Neural crest cell (in vitro differentiated cells): ENCODE results near the gene FABP2. TPM values are rescaled to one million over a fixed set of nuclear protein-coding genes. Genes with fewer than 3 reads are reported as not detected.
"Not testable (repeated sequence)": the region's sequence is repeated elsewhere in the genome, so short reads cannot be mapped to it uniquely, and the experiment has no call there.

Experiments used
- DNase-seq: peaks from one replicate; pipeline ENCODE4 v3.0.0; 2021; ENCODE audit warnings: low read depth, mixed read lengths, low spot score
- H3K27ac Mint-ChIP-seq: one replicate; pipeline ENCODE4 v1.8.0; 2021; ENCODE audit warnings: mild to moderate bottlenecking, mixed read lengths; ENCODE audit not compliant: unreplicated experiment
- H3K27me3 Mint-ChIP-seq: 2 replicates; pipeline ENCODE4 v1.8.0; 2021; ENCODE audit warnings: low read depth, mild to moderate bottlenecking, mixed read lengths
- H3K36me3 Mint-ChIP-seq: 2 replicates; pipeline ENCODE4 v1.8.0; 2021; ENCODE audit warnings: low read depth, mild to moderate bottlenecking, mixed read lengths
- H3K4me1 Mint-ChIP-seq: 2 replicates; pipeline ENCODE4 v1.8.0; 2021; ENCODE audit warnings: mixed read lengths
- H3K4me3 Mint-ChIP-seq: one replicate; pipeline ENCODE4 v1.8.0; 2021; ENCODE audit warnings: mild to moderate bottlenecking, mixed read lengths
- H3K9me3 Mint-ChIP-seq: 2 replicates; pipeline ENCODE4 v1.8.0; 2021; ENCODE audit warnings: mixed read lengths
- long read RNA-seq: library from polyadenylated mRNA; unstranded; transcript quantifications from one replicate; pipeline ENCODE4 v2.0.0, GENCODE V29; 2020
- total RNA-seq: library from RNA; stranded (reverse); gene quantifications from 2 replicates; pipeline ENCODE4 v1.2.1, GENCODE V29; 2021
- TF ChIP-seq, protein P1 (sequence below): fragments of 200-600 bp; sonication (generic); conservative IDR thresholded peaks from 2 replicates; pipeline ENCODE4 v1.5.0; 2021; ENCODE audit warnings: antibody characterized with exemption, mild to moderate bottlenecking

FABP2 gene
- not detected in 2 replicates for total RNA-seq
- long read RNA-seq, result 0 reads

- TF ChIP-seq, protein P1, sequence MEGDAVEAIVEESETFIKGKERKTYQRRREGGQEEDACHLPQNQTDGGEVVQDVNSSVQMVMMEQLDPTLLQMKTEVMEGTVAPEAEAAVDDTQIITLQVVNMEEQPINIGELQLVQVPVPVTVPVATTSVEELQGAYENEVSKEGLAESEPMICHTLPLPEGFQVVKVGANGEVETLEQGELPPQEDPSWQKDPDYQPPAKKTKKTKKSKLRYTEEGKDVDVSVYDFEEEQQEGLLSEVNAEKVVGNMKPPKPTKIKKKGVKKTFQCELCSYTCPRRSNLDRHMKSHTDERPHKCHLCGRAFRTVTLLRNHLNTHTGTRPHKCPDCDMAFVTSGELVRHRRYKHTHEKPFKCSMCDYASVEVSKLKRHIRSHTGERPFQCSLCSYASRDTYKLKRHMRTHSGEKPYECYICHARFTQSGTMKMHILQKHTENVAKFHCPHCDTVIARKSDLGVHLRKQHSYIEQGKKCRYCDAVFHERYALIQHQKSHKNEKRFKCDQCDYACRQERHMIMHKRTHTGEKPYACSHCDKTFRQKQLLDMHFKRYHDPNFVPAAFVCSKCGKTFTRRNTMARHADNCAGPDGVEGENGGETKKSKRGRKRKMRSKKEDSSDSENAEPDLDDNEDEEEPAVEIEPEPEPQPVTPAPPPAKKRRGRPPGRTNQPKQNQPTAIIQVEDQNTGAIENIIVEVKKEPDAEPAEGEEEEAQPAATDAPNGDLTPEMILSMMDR, result no peak
- no peak within 1 kb of the TSS for H3K4me3 Mint-ChIP-seq
- no peak for DNase-seq
- H3K27me3 Mint-ChIP-seq, result peaks cover 19% of the 10 kb centered on the region
- H3K9me3 Mint-ChIP-seq, result no peaks in the 10 kb centered on the region
- no peak within 1 kb of the TSS for H3K27ac Mint-ChIP-seq
- no peaks in the 10 kb centered on the region for H3K36me3 Mint-ChIP-seq
- H3K4me1 Mint-ChIP-seq, result no peaks in the 10 kb centered on the region
Measured at GRCh38 chr4:119321921-119322687, at the start of gene FABP2. Gene FABP2 (minus strand): TSS chr4:119322138. CDS start chr4:119322102, 36 bp downstream.

- not testable (repeated sequence) for H3K27me3 Mint-ChIP-seq, H3K36me3 Mint-ChIP-seq, H3K4me1 Mint-ChIP-seq, DNase-seq, H3K27ac Mint-ChIP-seq, H3K9me3 Mint-ChIP-seq, H3K4me3 Mint-ChIP-seq
Measured at GRCh38 chr4:119370951-119371683, 49.2 kb upstream of the FABP2 start.

DNA sequence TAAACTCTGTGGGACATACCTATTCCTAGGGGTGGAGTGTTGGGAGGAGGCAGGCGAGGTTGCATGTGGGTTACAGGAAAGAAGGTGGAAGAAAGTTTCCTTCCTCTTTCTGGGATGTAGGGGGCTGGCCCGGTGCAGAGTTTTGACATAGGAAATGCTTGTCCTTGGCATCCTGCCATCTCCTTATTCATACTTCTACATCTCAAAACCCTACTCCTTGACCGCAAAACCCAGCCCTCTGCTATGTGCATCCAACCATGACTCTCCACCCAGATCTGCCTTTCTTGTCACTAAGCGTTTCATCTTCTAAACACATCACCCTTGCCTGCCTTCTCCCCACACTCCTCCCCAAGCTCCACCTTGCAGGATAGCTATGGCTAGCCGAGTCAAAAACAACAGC, 48.5 kb upstream of the FABP2 start:
- H3K36me3 Mint-ChIP-seq, H3K27me3 Mint-ChIP-seq, H3K27ac Mint-ChIP-seq: not testable (repeated sequence)

DNA sequence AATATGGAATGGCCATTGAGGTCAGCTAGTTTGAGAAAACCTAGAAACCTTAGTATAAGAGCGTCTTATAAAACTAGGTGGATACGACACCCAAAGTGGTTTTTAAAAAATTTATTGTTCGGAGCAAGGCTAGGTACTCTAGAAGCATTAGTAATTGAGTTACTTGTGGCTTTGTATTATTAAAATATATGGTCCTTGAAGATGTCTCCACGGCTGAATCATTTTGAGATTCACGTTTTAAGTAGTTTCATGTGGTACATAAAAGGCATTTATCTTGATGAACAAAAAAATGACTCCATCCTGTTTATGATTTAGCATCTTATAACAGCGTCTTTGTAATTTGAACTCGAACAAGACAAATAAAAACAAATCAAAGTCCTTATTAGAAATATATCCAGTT, 44.9 kb upstream of the FABP2 start:
- not testable (repeated sequence) for H3K4me1 Mint-ChIP-seq, H3K27ac Mint-ChIP-seq, H3K4me3 Mint-ChIP-seq, DNase-seq, H3K36me3 Mint-ChIP-seq, H3K27me3 Mint-ChIP-seq, H3K9me3 Mint-ChIP-seq

More for the DNA sequence above, 48.5 kb upstream of the FABP2 start:
- H3K9me3 Mint-ChIP-seq, H3K4me1 Mint-ChIP-seq, DNase-seq, H3K4me3 Mint-ChIP-seq: not testable (repeated sequence)

DNA sequence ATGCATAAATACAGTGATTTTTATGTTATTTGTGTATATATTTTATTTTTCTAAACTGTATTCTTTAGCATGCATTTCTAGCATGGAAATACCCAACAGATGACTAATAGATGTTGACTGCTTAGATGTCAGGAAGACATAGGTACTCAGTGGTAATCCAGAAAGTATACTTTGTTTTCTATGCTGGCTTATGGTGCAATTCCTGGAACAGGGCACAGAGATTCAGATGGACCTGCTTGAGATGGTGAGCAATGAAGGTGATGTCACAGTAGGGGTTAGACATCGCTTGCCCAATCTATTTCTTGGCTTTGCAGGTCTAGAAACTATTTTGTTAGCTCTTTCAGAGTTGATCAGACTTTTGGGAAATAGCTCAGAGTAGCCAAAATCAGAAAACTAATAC, 42.3 kb upstream of the FABP2 start:
- not testable (repeated sequence) for DNase-seq, H3K9me3 Mint-ChIP-seq, H3K27me3 Mint-ChIP-seq, H3K36me3 Mint-ChIP-seq, H3K4me3 Mint-ChIP-seq, H3K27ac Mint-ChIP-seq, H3K4me1 Mint-ChIP-seq

- not testable (repeated sequence) for H3K27me3 Mint-ChIP-seq, H3K27ac Mint-ChIP-seq, DNase-seq, H3K4me1 Mint-ChIP-seq, H3K9me3 Mint-ChIP-seq, H3K36me3 Mint-ChIP-seq, H3K4me3 Mint-ChIP-seq
Measured at GRCh38 chr4:119363372-119363771, 41.4 kb upstream of the FABP2 start.

- not testable (repeated sequence) for H3K36me3 Mint-ChIP-seq, H3K4me3 Mint-ChIP-seq, H3K4me1 Mint-ChIP-seq, H3K27ac Mint-ChIP-seq, H3K9me3 Mint-ChIP-seq, DNase-seq, H3K27me3 Mint-ChIP-seq
Measured at GRCh38 chr4:119362413-119362812, 40.5 kb upstream of the FABP2 start.

GRCh38 chr4:119359873-119360272, 37.9 kb upstream of the FABP2 start:
- not testable (repeated sequence) for H3K27me3 Mint-ChIP-seq, H3K27ac Mint-ChIP-seq, H3K36me3 Mint-ChIP-seq, H3K4me1 Mint-ChIP-seq, H3K9me3 Mint-ChIP-seq, H3K4me3 Mint-ChIP-seq, DNase-seq

DNA sequence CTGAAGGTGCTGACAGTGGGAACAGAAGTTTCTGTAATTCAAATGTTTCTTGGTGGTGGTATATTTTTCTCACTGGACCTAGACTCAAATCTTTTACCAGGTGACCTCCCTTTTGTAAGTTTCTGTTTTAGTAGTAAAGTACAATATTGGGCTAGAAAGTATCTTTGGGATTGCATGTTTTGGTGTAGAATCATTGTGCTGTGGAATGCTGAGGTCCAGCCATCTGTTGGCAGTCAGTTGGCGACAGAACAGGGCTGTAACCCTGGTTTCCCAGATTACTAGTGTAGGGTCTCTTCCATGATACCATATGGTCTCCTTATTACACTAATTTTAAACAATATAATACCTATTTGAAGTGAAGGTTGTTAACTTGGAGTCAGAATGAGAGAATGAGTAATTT, 34.9 kb upstream of the FABP2 start:
- not testable (repeated sequence) for DNase-seq, H3K27ac Mint-ChIP-seq, H3K4me1 Mint-ChIP-seq, H3K27me3 Mint-ChIP-seq, H3K36me3 Mint-ChIP-seq, H3K9me3 Mint-ChIP-seq, H3K4me3 Mint-ChIP-seq

GRCh38 chr4:119356041-119356440, 34.1 kb upstream of the FABP2 start:
- DNase-seq, H3K27ac Mint-ChIP-seq, H3K9me3 Mint-ChIP-seq, H3K4me1 Mint-ChIP-seq, H3K4me3 Mint-ChIP-seq, H3K36me3 Mint-ChIP-seq, H3K27me3 Mint-ChIP-seq: not testable (repeated sequence)

DNA sequence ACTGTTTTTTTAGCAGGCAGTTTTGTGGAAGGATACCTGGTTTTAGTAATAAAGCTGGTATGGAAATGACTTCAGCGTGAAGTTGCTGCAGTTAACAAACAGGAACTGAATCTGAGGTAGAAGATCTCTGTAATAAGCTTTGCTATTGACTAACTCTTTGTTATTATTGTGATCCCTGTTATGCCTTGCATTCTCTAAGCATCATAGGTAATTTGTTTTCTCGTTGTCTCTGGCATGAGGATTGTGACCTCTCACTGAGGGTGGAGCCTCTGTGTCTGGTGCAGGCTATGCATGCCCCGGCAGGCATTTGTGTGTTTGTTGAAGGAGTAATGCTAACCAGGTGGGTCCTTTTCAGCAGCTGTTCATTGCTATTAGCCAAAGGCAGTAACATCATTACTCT, 31.4 kb upstream of the FABP2 start:
- not testable (repeated sequence) for H3K9me3 Mint-ChIP-seq, H3K36me3 Mint-ChIP-seq, DNase-seq, H3K27me3 Mint-ChIP-seq, H3K4me1 Mint-ChIP-seq, H3K4me3 Mint-ChIP-seq, H3K27ac Mint-ChIP-seq

GRCh38 chr4:119348169-119348568, 26.2 kb upstream of the FABP2 start:
- H3K9me3 Mint-ChIP-seq, H3K27ac Mint-ChIP-seq, H3K4me1 Mint-ChIP-seq, DNase-seq, H3K4me3 Mint-ChIP-seq, H3K36me3 Mint-ChIP-seq, H3K27me3 Mint-ChIP-seq: not testable (repeated sequence)

GRCh38 chr4:119343293-119343692, 21.4 kb upstream of the FABP2 start:
- H3K27me3 Mint-ChIP-seq, H3K36me3 Mint-ChIP-seq, H3K4me1 Mint-ChIP-seq, H3K9me3 Mint-ChIP-seq, H3K27ac Mint-ChIP-seq, H3K4me3 Mint-ChIP-seq, DNase-seq: not testable (repeated sequence)
